H1 (cell line): ENCODE results near the gene MPLKIP. TPM values are rescaled to one million over a fixed set of nuclear protein-coding genes. Genes with fewer than 3 reads are reported as not detected.

ENCODE experiments used
- CTCF ChIA-PET: fragments of 300-600 bp; sonication (Branson Sonifier 250); formaldehyde crosslinking; loops from one replicate; lab custom pipeline; 2021; ENCODE audit not compliant: partially characterized antibody; lab: Charles Lee
- POLR2A ChIA-PET: fragments of 300-600 bp; sonication (Branson Sonifier 250); formaldehyde crosslinking; loops from one replicate; lab custom pipeline; 2021; ENCODE audit warnings: inconsistent platforms; ENCODE audit not compliant: partially characterized antibody; lab: Charles Lee
- DNase-seq, 2 experiments: peaks; one replicate each; pipeline versions ENCODE4 v3.0.0 to v3.0.0-alpha.2; 2010 to 2022; ENCODE audit warnings: low spot score in 2 of 2, low read depth in 1 of 2, mixed read lengths in 1 of 2
- FAIRE-seq: peaks from 2 replicates; lab custom pipeline; 2011; peaks lifted over from hg19 to GRCh38; lab: Jason Lieb, UNC
- H2AFZ ChIP-seq: 2 replicates; pipeline ENCODE4 v1.8.1; 2012; ENCODE audit warnings: low read length, inconsistent platforms
- H2AK5ac ChIP-seq: 2 replicates; pipeline ENCODE4 v1.6.1; 2013; ENCODE audit warnings: low read depth, low read length
- H2BK120ac ChIP-seq: replicated peaks from 2 replicates; pipeline ENCODE3; 2013; ENCODE audit warnings: low read depth, low read length, inconsistent platforms
- H2BK12ac ChIP-seq: 2 replicates; pipeline ENCODE4 v1.6.1; 2013; ENCODE audit warnings: low read depth, low read length
- H2BK15ac ChIP-seq: 2 replicates; pipeline ENCODE4 v1.6.1; 2013; ENCODE audit warnings: low read length
- H2BK20ac ChIP-seq: 2 replicates; pipeline ENCODE4 v1.6.1; 2013; ENCODE audit warnings: low read length
- H2BK5ac ChIP-seq: 2 replicates; pipeline ENCODE4 v1.6.1; 2013; ENCODE audit warnings: low read depth, low read length
- H3K14ac ChIP-seq: 2 replicates; pipeline ENCODE4 v1.6.1; 2013; ENCODE audit warnings: inconsistent platforms; ENCODE audit not compliant: insufficient read length
- H3K18ac ChIP-seq: 2 replicates; pipeline ENCODE4 v1.6.1; 2013; ENCODE audit warnings: low read length; ENCODE audit errors: extremely low read depth
- H3K23ac ChIP-seq: 2 replicates; pipeline ENCODE4 v1.6.1; 2013; ENCODE audit warnings: inconsistent platforms; ENCODE audit not compliant: insufficient read length
- H3K23me2 ChIP-seq: 2 replicates; pipeline ENCODE4 v1.6.1; 2013; ENCODE audit warnings: low read depth, low read length
- H3K27ac ChIP-seq: 2 replicates; pipeline ENCODE4 v1.6.1; 2011; ENCODE audit warnings: low read depth, low read length, inconsistent platforms
- H3K27me3 ChIP-seq, 4 experiments: replicated peaks in 1 of 4; 1 replicate in 1 of 4; 2 replicates in 3 of 4; pipeline versions ENCODE4 v1.6.1 to v1.8.1; 2011 to 2013; ENCODE audit warnings: low read length in 3 of 4, mild to moderate bottlenecking in 3 of 4, inconsistent platforms in 2 of 4, mixed read lengths in 2 of 4, moderate library complexity in 1 of 4; ENCODE audit not compliant: control insufficient read depth in 3 of 4, insufficient read depth in 3 of 4; ENCODE audit errors: extremely low read depth in 1 of 4
- H3K36me3 ChIP-seq, 4 experiments: 2 replicates each; pipeline versions ENCODE4 v1.6.1 to v1.8.1; 2011 to 2013; ENCODE audit warnings: mild to moderate bottlenecking in 4 of 4, low read length in 3 of 4, moderate library complexity in 2 of 4, control low read depth in 1 of 4, inconsistent platforms in 1 of 4; ENCODE audit not compliant: insufficient read depth in 4 of 4, control insufficient read depth in 2 of 4
- H3K4ac ChIP-seq: replicated peaks from 2 replicates; pipeline ENCODE3; 2013; ENCODE audit warnings: low read length, low read depth, mixed read lengths, inconsistent platforms; ENCODE audit not compliant: insufficient read length
- H3K4me1 ChIP-seq, 4 experiments: replicated peaks in 1 of 4; 1 replicate in 1 of 4; 2 replicates in 3 of 4; pipeline versions ENCODE4 v1.6.1 to v1.8.1; 2011 to 2013; ENCODE audit warnings: low read length in 3 of 4, inconsistent platforms in 2 of 4, mixed read lengths in 1 of 4; ENCODE audit not compliant: insufficient read depth in 4 of 4, control insufficient read depth in 3 of 4
- H3K4me2 ChIP-seq, 2 experiments: 2 replicates each; pipeline versions ENCODE4 v1.6.1 to v1.8.1; 2011 to 2013; ENCODE audit warnings: low read depth in 2 of 2, low read length in 2 of 2, control low read depth in 1 of 2, inconsistent platforms in 1 of 2, mild to moderate bottlenecking in 1 of 2; ENCODE audit not compliant: insufficient read depth in 1 of 2
- H3K4me3 ChIP-seq, 4 experiments: fragments of 200-600, 300-600 bp in 1 of 4; sonication (generic), shearing (Covaris generic), sonication (Bioruptor Twin) in 1 of 4; 2 replicates each; pipeline versions ENCODE4 v1.5.1 to v1.8.1; 2011 to 2016; ENCODE audit warnings: low read length in 4 of 4, low read depth in 3 of 4, control low read depth in 2 of 4, inconsistent platforms in 2 of 4, mild to moderate bottlenecking in 2 of 4, mixed read lengths in 1 of 4, moderate library complexity in 1 of 4; ENCODE audit not compliant: insufficient read depth in 2 of 4; ENCODE audit errors: extremely low read depth in 1 of 4
- H3K56ac ChIP-seq: replicated peaks from 2 replicates; pipeline ENCODE3; 2013; ENCODE audit warnings: low read depth, mild to moderate bottlenecking, mixed read lengths, low read length, inconsistent platforms; ENCODE audit not compliant: insufficient read length
- H3K79me1 ChIP-seq: 2 replicates; pipeline ENCODE4 v1.6.1; 2013; ENCODE audit warnings: low read depth, low read length, control low read depth
- H3K79me2 ChIP-seq, 2 experiments: 2 replicates each; pipeline versions ENCODE4 v1.6.1 to v1.8.1; 2012 to 2013; ENCODE audit warnings: low read length in 2 of 2, mild to moderate bottlenecking in 2 of 2, inconsistent platforms in 1 of 2; ENCODE audit not compliant: insufficient read depth in 2 of 2, control insufficient read depth in 1 of 2
- H3K9ac ChIP-seq, 4 experiments: replicated peaks in 1 of 4; 1 replicate in 1 of 4; 2 replicates in 3 of 4; pipeline versions ENCODE4 v1.6.1 to v1.8.1; 2011 to 2013; ENCODE audit warnings: low read depth in 3 of 4, low read length in 3 of 4, control low read depth in 2 of 4, mild to moderate bottlenecking in 2 of 4, moderate library complexity in 2 of 4, inconsistent platforms in 1 of 4; ENCODE audit errors: extremely low read depth in 1 of 4
- H3K9me3 ChIP-seq, 2 experiments: 2 replicates each; pipeline versions ENCODE4 v1.6.1 to v1.8.1; 2012 to 2013; ENCODE audit warnings: mild to moderate bottlenecking in 2 of 2, moderate library complexity in 2 of 2, control low read depth in 1 of 2, inconsistent platforms in 1 of 2, low read depth in 1 of 2, low read length in 1 of 2, mixed read lengths in 1 of 2; ENCODE audit not compliant: insufficient read depth in 2 of 2
- H4K20me1 ChIP-seq, 2 experiments: replicated peaks in 1 of 2; 2 replicates each; pipeline versions ENCODE3 to v1.8.1; 2011 to 2013; ENCODE audit warnings: inconsistent platforms in 2 of 2, low read length in 2 of 2, mild to moderate bottlenecking in 1 of 2; ENCODE audit not compliant: insufficient read depth in 2 of 2, control insufficient read depth in 1 of 2
- H4K5ac ChIP-seq: 2 replicates; pipeline ENCODE4 v1.6.1; 2013; ENCODE audit warnings: low read length, low read depth, mixed read lengths, inconsistent platforms; ENCODE audit not compliant: insufficient read length
- H4K8ac ChIP-seq: 2 replicates; pipeline ENCODE4 v1.8.0; 2013; ENCODE audit warnings: mild to moderate bottlenecking, moderate library complexity, low read length, inconsistent platforms; ENCODE audit not compliant: insufficient read depth; ENCODE audit errors: extremely low read depth
- H4K91ac ChIP-seq: replicated peaks from 2 replicates; pipeline ENCODE3; 2013; ENCODE audit warnings: low read length, mixed read lengths, inconsistent platforms; ENCODE audit not compliant: insufficient read length
- ATF2 ChIP-seq: IDR thresholded peaks from 2 replicates; pipeline ENCODE4 v1.6.1; 2012; ENCODE audit warnings: low read length, inconsistent platforms
- BCL11A ChIP-seq, 2 experiments: IDR thresholded peaks; one replicate each; pipeline ENCODE4 v1.6.1; 2011; ENCODE audit warnings: low read depth in 2 of 2, low read length in 2 of 2, mild to moderate bottlenecking in 2 of 2
- GABPA ChIP-seq: IDR thresholded peaks from 2 replicates; pipeline ENCODE4 v1.6.1; 2011; ENCODE audit warnings: mild to moderate bottlenecking, low read length, moderate library complexity, borderline replicate concordance; ENCODE audit not compliant: insufficient read depth
- MAFK ChIP-seq: IDR thresholded peaks from 2 replicates; pipeline ENCODE4 v1.6.1; 2012; ENCODE audit warnings: low read depth, mild to moderate bottlenecking, improper control_type of control experiment, low read length
- RFX5 ChIP-seq: IDR thresholded peaks from 2 replicates; pipeline ENCODE4 v1.6.1; 2011; ENCODE audit warnings: low read depth, low read length, improper control_type of control experiment, borderline replicate concordance
- SP2 ChIP-seq: IDR thresholded peaks from 2 replicates; pipeline ENCODE4 v1.6.1; 2012; ENCODE audit warnings: mild to moderate bottlenecking, low read length, inconsistent platforms
- SP4 ChIP-seq: IDR thresholded peaks from 2 replicates; pipeline ENCODE4 v1.6.1; 2012; ENCODE audit warnings: low read length, inconsistent platforms
- SRF ChIP-seq: IDR thresholded peaks from 2 replicates; pipeline ENCODE4 v1.6.1; 2011; ENCODE audit warnings: mild to moderate bottlenecking, low read depth, low read length, moderate library complexity
- WGBS, 2 experiments: shearing (Covaris generic) in 1 of 2; methylation state at CpG; one replicate each; pipeline versions ENCODE4 v1.1.6 to v1.1.7; 2013 to 2015; ENCODE audit warnings: low lambda C conversion rate in 2 of 2, mixed read lengths in 2 of 2, inconsistent platforms in 1 of 2, low coverage in 1 of 2, missing lambda C conversion rate in 1 of 2; ENCODE audit not compliant: insufficient replicate concordance in 2 of 2, insufficient coverage in 1 of 2, insufficient read length in 1 of 2; ENCODE audit errors: extremely low coverage in 1 of 2, missing lambda C conversion rate in 1 of 2; 5-methylcytosine and 5-hydroxymethylcytosine counted together
- polyA plus RNA-seq, 7 experiments: library from polyadenylated mRNA; depleted of rRNA in 3 of 7; stranded (reverse) in 5 of 7; unstranded in 2 of 7; fragments of >200 nt in 5 of 7; fragments of 200-250 nt in 2 of 7; gene quantifications; 1 replicate in 5 of 7; 2 replicates in 1 of 7; 4 replicates in 1 of 7; pipeline versions ENCODE4 v1.2.1 to v1.2.3, GENCODE V29; 2011 to 2013; ENCODE audit warnings: missing spikeins in 2 of 7, mixed read lengths in 2 of 7
- total RNA-seq: library from RNA; stranded (reverse); fragmentation: NEBNext Ultra II Directional; extraction: Animal tissue kit (Norgen Biotek cat#: 25700); gene quantifications from 2 replicates; pipeline ENCODE4 v1.2.1, GENCODE V29; 2021

MPLKIP gene
- total and polyA plus RNA-seq, 2 of the 8 experiments (the other 6 are each of a cell fraction or from before 2014, with no cell fraction given): 57.2 to 73.4 TPM

GRCh38 chr7:40148671-40149070, 14.2 kb upstream of the MPLKIP start:
- no peak overlapping the region for H3K14ac ChIP-seq
- peak overlapping the region in 1 of 4 experiments; percentile 4; a peak in 1 of 8 replicates for H3K4me3 ChIP-seq
- H4K91ac ChIP-seq: no peak overlapping the region
- no peak overlapping the region for H2BK120ac ChIP-seq
- ChIA-PET CTCF (interaction anchor here (2.1 kb wide), 1 partner anchor 13 kb away, joined by 9 read pairs; the partner anchor contains the start of gene SUGCT), POLR2A (interaction anchor here (2.4 kb wide), 1 partner anchor 14 kb away, joined by 5 read pairs; the partner anchor contains the start of genes MPLKIP and SUGCT)
- FAIRE-seq: no peak
- H3K4me2 ChIP-seq: no peak overlapping the region; a peak in 1 of 4 replicates
- H2BK5ac ChIP-seq: no peak overlapping the region
- no peak overlapping the region for H2AK5ac ChIP-seq
- H3K4ac ChIP-seq: no peak overlapping the region
- WGBS, 2 experiments: 44% methylated on average over 2 of the region's 2 CpGs; no CpG with 5 or more reads in 1 of the 2 experiments
- H3K79me2 ChIP-seq: no peaks in the 10 kb centered on the region
- no peak overlapping the region for H3K9ac ChIP-seq
- H2BK20ac ChIP-seq: no peak overlapping the region
- no peak overlapping the region for H2BK12ac ChIP-seq
- no peak overlapping the region for H3K23ac ChIP-seq
- H2AFZ ChIP-seq: no peak overlapping the region
- no peaks in the 10 kb centered on the region for H4K20me1 ChIP-seq
- peak in 1 of 2 experiments; percentile 13 for DNase-seq
- peak overlapping the region; percentile 57 for H4K5ac ChIP-seq
- no peak for TF ChIP-seq SP2
- TF ChIP-seq MAFK: no peak
- no peak for TF ChIP-seq BCL11A (IDR thresholded peaks at IDR 0.05; ENCODE audit: low read depth in 2 of 2, low read length in 2 of 2)
- no peak for TF ChIP-seq GABPA
- no peak for TF ChIP-seq RFX5
- TF ChIP-seq SRF: no peak
- TF ChIP-seq SP4: no peak
- no peak for TF ChIP-seq ATF2
- no peak overlapping the region for H3K56ac ChIP-seq
- no peaks in the 10 kb centered on the region for H3K23me2 ChIP-seq
- H3K18ac ChIP-seq: no peak overlapping the region
- H2BK15ac ChIP-seq: no peak overlapping the region
- peaks cover 0 to 3% (median 0%) of the 10 kb centered on the region in 4 experiments; a peak in 1 of 8 replicates for H3K36me3 ChIP-seq
- no peak overlapping the region for H3K27ac ChIP-seq
- H3K9me3 ChIP-seq: peaks cover 6 to 13% of the 10 kb centered on the region in 2 experiments; a peak in 3 of 4 replicates
- H3K4me1 ChIP-seq: no peaks in the 10 kb centered on the region
- H3K79me1 ChIP-seq: no peaks in the 10 kb centered on the region
- no peaks in the 10 kb centered on the region for H3K27me3 ChIP-seq
- no peak overlapping the region for H4K8ac ChIP-seq
